ENCODE measurements around the gene DPM1.

DPM1 gene

GRCh38 chr20:50913690-50914375 is 44.5 kb downstream of the DPM1 start:
- intact Hi-C loops (cut with DNase I; ENCODE audit: low total_unique reads), result no loop called here
- H3K4me3 ChIP-seq, result no peak overlapping the region
- DNase-seq, result no peak
- H3K36me3 ChIP-seq, result no peaks in the 10 kb centered on the region
- no peak overlapping the region for H3K27ac ChIP-seq
- peaks cover 0 to 92% (median 43%) of the 10 kb centered on the region in 4 donors for H3K4me1 ChIP-seq
- TF ChIP-seq CTCF (IDR thresholded peaks at IDR 0.05), result no peak
- no peaks in the 10 kb centered on the region for H3K27me3 ChIP-seq
- no peaks in the 10 kb centered on the region for H3K9me3 ChIP-seq

GRCh38 chr20:50911716-50912115 is 46.6 kb downstream of the DPM1 start:
- H3K9me3 ChIP-seq, result no peaks in the 10 kb centered on the region
- H3K4me1 ChIP-seq, result peaks cover 0 to 75% (median 31%) of the 10 kb centered on the region in 4 donors
- intact Hi-C loops (cut with DNase I; ENCODE audit: low total_unique reads), result no loop called here
- no peaks in the 10 kb centered on the region for H3K36me3 ChIP-seq
- H3K27me3 ChIP-seq, result no peaks in the 10 kb centered on the region
- no peak overlapping the region for H3K27ac ChIP-seq
- H3K4me3 ChIP-seq, result no peak overlapping the region
- no peak for DNase-seq
- TF ChIP-seq CTCF (IDR thresholded peaks at IDR 0.05), result no peak

- Histone ChIP-seq H3K27ac (no peak overlapping the region), H3K4me1 (peaks cover 0 to 74% (median 27%) of the 10 kb centered on the region in 4 donors), H3K4me3 (no peak overlapping the region), H3K27me3 (no peaks in the 10 kb centered on the region), H3K9me3 (no peaks in the 10 kb centered on the region), H3K36me3 (no peaks in the 10 kb centered on the region)
- no peak for DNase-seq
- intact Hi-C loops (cut with DNase I; ENCODE audit: low total_unique reads), result no loop called here
- TF ChIP-seq CTCF (IDR thresholded peaks at IDR 0.05), result no peak
Measured at GRCh38 chr20:50911030-50911429, 47.3 kb downstream of the DPM1 start.

DNA sequence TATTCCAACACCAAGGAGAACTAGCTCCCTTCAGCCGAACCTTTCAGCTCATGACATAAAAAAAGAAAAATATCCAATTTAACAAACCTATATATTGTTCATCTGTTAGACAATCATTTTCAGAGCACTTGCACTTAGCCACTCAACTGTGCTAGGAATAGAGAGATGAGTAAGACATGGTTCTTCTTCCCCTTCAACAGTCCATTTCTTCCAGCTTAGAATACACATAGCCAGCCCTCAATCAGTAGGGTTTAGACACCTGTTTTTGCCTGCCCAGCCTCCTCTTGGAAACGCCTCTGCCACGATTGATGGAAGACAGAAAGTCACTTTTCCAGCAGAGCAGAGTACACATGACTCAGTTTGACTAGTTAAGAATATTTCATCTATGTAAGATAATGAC is 48.9 kb downstream of the DPM1 start:
- H3K27me3 ChIP-seq, result no peaks in the 10 kb centered on the region
- intact Hi-C loops (cut with DNase I; ENCODE audit: low total_unique reads), result no loop called here
- peaks cover 0 to 74% (median 20%) of the 10 kb centered on the region in 4 donors for H3K4me1 ChIP-seq
- H3K36me3 ChIP-seq, result no peaks in the 10 kb centered on the region
- TF ChIP-seq CTCF (IDR thresholded peaks at IDR 0.05), result no peak
- H3K4me3 ChIP-seq, result no peak overlapping the region
- H3K9me3 ChIP-seq, result no peaks in the 10 kb centered on the region
- no peak overlapping the region for H3K27ac ChIP-seq
- DNase-seq, result no peak

- TF ChIP-seq CTCF (IDR thresholded peaks at IDR 0.05), result no peak
- H3K4me3 ChIP-seq, result no peak overlapping the region
- peaks cover 0 to 51% (median 12%) of the 10 kb centered on the region in 4 donors for H3K4me1 ChIP-seq
- no peaks in the 10 kb centered on the region for H3K9me3 ChIP-seq
- H3K36me3 ChIP-seq, result peaks cover 13 to 24% (median 15%) of the 10 kb centered on the region in 3 donors
- no peaks in the 10 kb centered on the region for H3K27me3 ChIP-seq
- DNase-seq, result no peak
- intact Hi-C loops (cut with DNase I; ENCODE audit: low total_unique reads), result no loop called here
- no peak overlapping the region for H3K27ac ChIP-seq
Measured at GRCh38 chr20:50904067-50904570, 54.2 kb downstream of the DPM1 start.

Measured in tibial artery (tissue), 4 donors.